Renal cortical epithelial cell (primary cell): ENCODE results near the gene TWSG1. TPM values are rescaled to one million over a fixed set of nuclear protein-coding genes. Genes with fewer than 3 reads are reported as not detected.
A peak's percentile ranks its signal among the peaks of the same experiment; 100 is the strongest.
"Not testable (repeated sequence)": the region's sequence is repeated elsewhere in the genome, so short reads cannot be mapped to it uniquely, and the experiment has no call there.

Experiments used
- DNase-seq: peaks from one replicate; pipeline ENCODE4 v3.0.0-alpha.2; 2011; ENCODE audit warnings: low read depth
- total RNA-seq: library from RNA; depleted of rRNA; stranded (reverse); fragments of >200 nt; gene quantifications from 2 replicates; pipeline ENCODE4 v1.2.3, GENCODE V29; 2014

Gene TWSG1
- total RNA-seq, 1 donor from 2014 or later = 119 TPM

GRCh38 chr18:9424235-9424634 is 89.7 kb downstream of the TWSG1 start:
- not testable (repeated sequence) for DNase-seq

DNA sequence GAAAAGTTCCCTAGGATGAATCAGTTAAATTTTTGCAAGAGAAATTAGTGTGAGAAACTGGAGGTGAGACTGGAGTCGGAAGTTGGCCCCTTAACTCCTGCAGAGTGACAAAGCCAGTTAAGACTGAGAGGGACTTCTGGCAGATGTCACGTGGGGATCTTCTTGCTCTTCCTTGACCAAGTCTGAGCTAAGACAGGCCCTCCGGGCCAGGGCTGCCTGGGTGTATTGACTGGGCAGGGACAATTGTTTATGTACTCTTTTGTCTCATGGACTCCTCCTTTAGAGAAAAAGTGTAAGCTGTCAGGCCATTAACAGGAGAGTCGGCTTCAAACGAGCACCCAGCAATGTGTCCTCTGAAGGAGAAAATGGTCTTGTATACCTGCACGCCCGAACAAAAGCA is 92.2 kb downstream of the TWSG1 start:
- no peak for DNase-seq

DNA sequence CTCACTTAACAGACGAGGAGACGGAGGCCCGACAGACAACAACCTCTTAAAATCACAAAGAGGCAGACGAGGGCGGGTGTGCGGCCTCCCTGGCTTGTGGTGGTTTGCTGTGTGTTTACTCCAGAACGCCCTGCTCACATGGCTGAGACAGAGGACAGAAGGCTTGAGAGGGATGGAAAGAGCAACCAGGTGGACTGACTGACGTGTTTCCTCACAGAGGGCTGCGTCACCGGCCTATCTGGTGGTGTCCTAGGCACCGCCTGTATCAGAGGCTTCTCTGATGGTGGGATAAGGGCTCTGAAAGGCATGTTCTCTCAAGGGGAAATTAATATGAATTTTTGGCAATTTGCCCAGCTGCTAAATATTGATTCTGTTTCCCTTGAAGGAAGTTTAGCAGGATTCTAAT is 93.7 kb downstream of the TWSG1 start:
- DNase-seq = no peak

DNA sequence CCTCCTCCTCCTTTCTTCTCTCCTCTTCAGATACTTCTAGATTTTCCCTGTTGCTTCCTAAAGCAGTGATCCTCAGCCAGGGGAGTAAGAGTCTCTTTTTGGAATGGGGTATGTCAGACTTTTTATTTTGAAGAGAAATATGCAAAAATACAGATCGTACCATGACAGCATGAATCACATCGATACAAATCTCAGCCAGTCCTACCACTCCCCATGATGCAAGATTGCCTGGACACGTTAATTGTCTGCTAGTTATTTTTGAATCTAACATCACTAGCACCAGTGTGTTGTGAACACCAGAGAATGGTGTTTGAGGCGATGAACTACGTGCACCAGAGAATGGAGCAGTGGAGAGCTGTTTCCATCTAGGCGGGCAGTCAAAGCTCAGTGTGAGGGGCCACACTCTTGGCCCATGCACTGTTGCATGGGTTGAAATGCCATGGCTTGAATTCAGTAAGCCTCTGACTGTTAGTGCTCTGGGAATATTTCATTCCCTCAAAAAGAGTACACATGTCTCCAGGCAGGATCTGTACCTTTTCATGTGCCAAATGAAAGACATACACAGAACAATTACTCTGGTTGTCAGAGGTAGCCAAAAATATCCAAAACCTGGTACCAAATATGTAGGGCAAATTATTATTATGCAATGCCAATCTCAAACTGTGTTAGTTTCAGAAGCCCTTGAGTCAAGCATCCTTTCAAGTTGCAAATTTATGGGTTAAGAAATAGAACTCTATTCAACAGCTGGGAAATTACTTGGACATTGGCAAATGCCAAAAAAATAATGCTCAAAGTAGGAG is 94.5 kb downstream of the TWSG1 start:
- DNase-seq = no peak

- DNase-seq = no peak
These were observed 95.1 kb downstream of the TWSG1 start for GRCh38 chr18:9429662-9429993.

DNA sequence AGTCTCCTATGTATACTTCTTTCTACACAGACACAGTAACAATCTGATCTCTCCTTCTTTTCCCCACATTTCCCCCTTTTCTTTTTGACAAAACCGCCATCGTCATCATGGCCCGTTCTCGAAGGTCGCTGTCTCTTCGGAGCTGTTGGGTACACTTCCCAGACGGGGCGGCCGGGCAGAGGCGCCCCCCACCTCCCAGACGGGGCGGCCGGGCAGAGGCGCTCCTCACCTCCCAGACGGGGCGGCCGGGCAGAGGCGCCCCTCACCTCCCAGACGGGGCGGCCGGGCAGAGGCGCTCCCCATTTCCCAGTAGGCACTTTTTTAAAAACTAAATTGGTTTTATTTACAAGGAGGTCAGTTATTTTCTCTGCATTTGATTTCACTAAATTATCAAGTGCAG is 95.7 kb downstream of the TWSG1 start:
- DNase-seq = not testable (repeated sequence)

- no peak for DNase-seq
These were observed 96.7 kb downstream of the TWSG1 start for GRCh38 chr18:9431296-9431695.

GRCh38 chr18:9433122-9433521 is 98.5 kb downstream of the TWSG1 start:
- not testable (repeated sequence) for DNase-seq

DNA sequence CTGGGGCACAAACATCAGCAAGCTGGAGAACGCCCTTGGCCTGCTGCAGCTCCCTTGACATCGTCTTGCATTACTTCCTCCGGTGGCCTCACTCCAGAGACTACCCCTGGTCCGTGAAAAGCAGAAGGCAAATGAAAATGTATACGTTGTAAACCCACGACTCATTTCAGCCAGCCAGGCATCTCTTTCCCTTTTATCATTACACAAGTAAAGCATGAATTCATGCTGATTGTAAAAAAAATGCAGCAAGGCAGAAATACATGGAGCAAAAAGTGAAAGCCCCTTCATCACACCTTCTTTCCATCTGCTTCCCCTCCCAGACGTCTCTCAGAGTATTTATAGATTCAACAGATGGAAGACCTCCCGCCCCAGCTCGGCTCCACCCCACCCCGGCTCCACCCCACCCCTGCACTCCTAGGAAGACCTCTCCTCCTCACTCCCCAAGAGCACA is 99.1 kb downstream of the TWSG1 start:
- DNase-seq = no peak

DNA sequence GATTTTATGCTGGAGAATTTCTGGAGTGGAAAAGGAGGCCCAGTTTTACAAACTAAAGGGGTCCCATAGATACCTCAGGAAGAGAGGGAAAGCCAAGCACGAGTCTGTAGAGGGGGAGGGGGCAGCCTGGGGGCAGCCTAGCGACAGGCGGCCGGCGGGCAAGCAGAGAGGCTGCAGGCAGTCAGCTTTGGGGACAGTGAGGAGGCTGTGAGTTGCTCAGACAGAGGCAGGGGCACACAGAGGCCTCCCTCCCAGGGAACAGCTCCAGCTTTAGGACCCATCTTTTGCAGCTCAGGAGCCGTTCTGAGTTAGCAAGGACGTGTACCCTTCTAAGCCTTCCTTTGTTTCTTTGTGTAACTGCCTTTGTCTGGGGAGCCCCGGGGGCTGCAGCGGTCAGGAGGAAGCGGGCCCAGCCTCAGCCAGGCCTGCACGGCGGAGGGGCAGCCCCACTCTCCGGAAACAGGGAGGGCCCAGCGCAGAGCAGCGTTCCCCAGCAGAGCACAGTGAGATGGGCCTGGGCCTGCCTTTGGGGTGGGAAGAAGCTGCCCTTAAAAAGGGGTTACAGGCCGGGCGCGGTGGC is 99.6 kb downstream of the TWSG1 start:
- no peak for DNase-seq

DNA sequence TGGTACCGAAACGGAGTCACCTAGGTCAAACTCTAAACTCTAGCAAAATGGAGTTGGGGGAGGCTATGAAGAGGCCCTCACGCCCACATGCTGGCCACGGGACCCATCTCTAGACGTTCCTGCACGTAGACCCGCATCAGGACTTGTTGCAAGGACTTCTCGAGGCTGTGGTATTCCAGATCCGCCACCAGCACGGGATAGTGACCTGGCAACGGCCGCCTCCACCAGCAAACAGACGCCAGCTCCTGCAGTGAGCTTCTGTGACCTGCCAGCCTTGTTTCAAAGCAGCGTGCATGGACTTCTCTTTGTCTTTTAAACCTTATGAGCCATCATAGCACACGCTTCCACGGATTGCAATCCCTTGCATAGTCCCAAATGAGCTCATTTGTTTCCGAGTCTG is 100.5 kb downstream of the TWSG1 start:
- no peak for DNase-seq

GRCh38 chr18:9436206-9436929 is 101.8 kb downstream of the TWSG1 start:
- DNase-seq = no peak

DNA sequence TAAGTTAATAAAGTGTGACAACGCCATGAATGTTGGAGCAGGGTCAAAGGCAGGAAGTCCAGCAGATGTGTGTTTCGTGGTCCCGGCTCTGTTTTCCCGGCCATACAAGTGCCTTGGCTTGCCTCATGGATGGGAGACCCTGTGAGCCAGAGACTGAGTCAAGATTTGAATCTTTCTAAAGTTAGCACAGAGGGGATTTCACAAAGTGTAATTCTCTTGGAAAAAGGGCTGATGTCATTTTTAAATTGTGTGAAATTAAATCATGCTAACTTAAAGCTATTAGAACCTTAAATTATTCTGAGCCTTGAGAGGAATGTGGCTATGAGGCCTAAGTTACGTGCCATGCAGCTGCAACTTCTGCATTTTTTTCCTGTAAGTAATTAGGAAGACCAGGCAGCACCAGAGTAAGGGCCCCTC is 102.5 kb downstream of the TWSG1 start:
- no peak for DNase-seq

- DNase-seq = no peak
These were observed 103.1 kb downstream of the TWSG1 start for GRCh38 chr18:9437672-9438071.

GRCh38 chr18:9441061-9441460 is 106.5 kb downstream of the TWSG1 start:
- DNase-seq = no peak

DNA sequence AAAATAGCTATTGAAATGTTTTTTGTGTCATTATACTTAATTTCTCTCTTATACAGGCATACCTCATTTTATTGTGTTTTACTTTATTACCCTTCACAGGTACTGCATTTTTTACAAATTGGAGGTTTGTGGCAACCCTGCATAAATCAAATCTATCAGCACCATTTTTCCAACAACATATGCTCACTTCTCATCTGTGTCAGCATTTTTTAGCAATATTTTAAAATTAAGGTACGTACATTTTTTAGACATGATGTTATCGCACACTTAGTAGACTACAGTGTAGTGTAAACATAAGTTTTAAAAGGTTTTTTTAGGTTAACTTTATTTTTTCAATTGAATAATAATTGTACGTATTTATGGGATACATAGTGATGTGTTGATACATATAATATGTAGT is 110.0 kb downstream of the TWSG1 start:
- no peak for DNase-seq

DNA sequence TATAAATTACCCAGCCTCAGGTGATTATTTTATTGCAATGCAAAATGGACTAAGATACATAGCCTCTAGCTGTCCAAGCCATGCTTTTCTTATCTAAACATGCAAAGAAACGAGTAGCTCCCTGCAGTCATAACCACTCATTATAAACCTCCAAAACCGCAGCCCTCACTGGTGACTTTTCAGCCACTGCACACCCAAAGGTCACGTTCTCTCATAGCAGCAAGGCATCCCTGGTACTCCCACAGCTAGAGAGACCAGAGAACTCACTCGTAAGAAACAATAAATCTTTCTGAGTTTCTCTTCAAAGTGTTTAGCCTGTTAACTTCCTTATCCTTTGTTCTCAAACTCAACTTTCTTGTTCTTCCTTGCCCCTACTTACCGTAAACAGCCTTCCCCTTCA is 112.3 kb downstream of the TWSG1 start:
- peak; percentile 3 for DNase-seq

DNA sequence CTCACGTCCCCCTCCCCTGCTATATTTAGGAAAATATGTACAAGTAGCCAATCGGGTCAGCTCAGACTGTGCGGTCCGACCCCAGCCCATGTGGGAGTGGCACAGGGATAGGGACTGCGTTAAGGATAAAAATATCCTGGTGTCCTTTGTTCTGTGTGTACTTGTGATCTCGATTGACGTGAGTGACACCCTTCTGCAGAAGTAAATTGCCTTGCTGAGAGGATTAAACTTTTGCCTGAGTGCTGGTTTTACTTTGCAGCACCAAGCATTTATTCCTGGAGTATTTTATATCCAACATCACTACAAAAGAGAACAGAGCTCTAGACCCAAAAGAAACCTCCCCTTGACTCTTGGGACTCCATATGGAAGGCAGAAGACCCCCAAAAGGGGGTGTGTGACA is 112.8 kb downstream of the TWSG1 start:
- no peak for DNase-seq

DNA sequence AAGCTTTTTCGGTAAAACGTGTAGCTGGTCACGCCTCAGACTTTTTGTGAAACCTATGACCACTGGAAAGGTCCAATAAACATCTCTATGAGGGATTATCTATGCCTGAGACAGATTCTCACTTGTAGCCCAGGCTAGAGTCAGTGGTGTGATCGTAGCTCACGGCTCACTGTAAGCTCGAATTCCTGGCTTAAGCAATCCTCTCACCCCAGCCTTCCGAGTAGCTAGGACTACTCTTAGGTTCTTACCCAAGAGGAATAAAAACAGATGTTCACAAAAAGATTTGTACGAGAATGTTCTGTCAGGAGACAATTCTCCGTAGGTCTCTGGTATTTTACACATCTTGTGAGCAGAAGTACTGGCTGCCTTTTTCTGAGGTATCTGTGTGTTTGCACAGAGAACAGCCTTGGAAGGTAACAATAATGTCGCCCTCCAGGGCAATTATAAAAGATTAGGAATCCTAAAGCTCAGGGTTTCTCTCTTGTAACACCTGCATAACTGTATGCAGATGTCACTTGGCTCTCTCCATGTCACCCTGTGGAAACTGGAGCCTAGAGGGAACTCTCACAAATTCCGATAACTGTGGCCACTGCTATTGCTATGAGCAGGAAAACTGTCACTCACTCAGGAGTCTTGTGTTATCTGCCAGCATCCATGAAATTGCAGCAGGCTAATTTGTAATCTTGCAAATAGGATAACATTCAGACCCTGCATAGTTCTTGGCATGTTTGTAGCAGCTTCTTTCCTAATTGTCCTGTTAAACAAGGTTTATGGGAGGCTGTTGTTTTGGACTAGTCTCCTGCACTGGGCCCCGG is 115.2 kb downstream of the TWSG1 start:
- DNase-seq = no peak

- DNase-seq = not testable (repeated sequence)
These were observed 116.3 kb downstream of the TWSG1 start for GRCh38 chr18:9450920-9451319.
